Muscle of leg (tissue), 16 donors: ENCODE results near the gene THAP11. TPM values are rescaled to one million over a fixed set of nuclear protein-coding genes. Genes with fewer than 3 reads are reported as not detected.
A peak's percentile ranks its signal among the peaks of the same experiment; 100 is the strongest.

Source experiments
- DNase-seq: peaks from one replicate; pipeline ENCODE4 v3.0.0; 2013
- H3K27ac ChIP-seq: one replicate; pipeline ENCODE4 v1.5.1; 2013; ENCODE audit warnings: mild to moderate bottlenecking, low read length, control low read depth
- H3K27me3 ChIP-seq: one replicate; pipeline ENCODE4 v1.6.1; 2013; ENCODE audit warnings: low read length; ENCODE audit not compliant: control insufficient read depth, insufficient read depth
- H3K36me3 ChIP-seq: one replicate; pipeline ENCODE4 v1.6.1; 2013; ENCODE audit warnings: low read length; ENCODE audit not compliant: control insufficient read depth, insufficient read depth
- H3K4me1 ChIP-seq: one replicate; pipeline ENCODE4 v1.6.1; 2013; ENCODE audit warnings: low read length; ENCODE audit not compliant: control insufficient read depth, insufficient read depth
- H3K4me3 ChIP-seq: one replicate; pipeline ENCODE4 v1.5.1; 2013; ENCODE audit warnings: low read length, control low read depth
- H3K9me3 ChIP-seq: replicated peaks from 2 replicates; pipeline ENCODE4 v1.6.1; 2013; ENCODE audit warnings: low read depth, low read length; ENCODE audit not compliant: control insufficient read depth
- WGBS: methylation state at CpG from one replicate; pipeline ENCODE4 v1.1.5; 2013; ENCODE audit warnings: missing lambda C conversion rate; ENCODE audit not compliant: insufficient coverage; 5-methylcytosine and 5-hydroxymethylcytosine counted together
- long read RNA-seq, 11 donors: transcript quantifications; one replicate each; lab custom pipeline, GENCODE V29; 2026
- polyA plus RNA-seq, 8 donors: library from polyadenylated mRNA; unstranded; fragments of 120-200 nt; gene quantifications; one replicate each; pipeline versions ENCODE4 v1.2.1 to v1.2.3, GENCODE V29; 2013; ENCODE audit warnings: inconsistent platforms in 1 of 8, low replicate concordance in 1 of 8; ENCODE audit not compliant: insufficient read length in 8 of 8, insufficient read depth in 1 of 8
- total RNA-seq: library from RNA; stranded (reverse); fragments of 120-200 nt; gene quantifications from one replicate; pipeline ENCODE4 v1.2.4, GENCODE V29; 2013

Gene THAP11
- total RNA-seq, result 29.4 TPM
- polyA plus RNA-seq, result 10 to 100 TPM; 25.3 to 29.5 (median 27.2) TPM
- long read RNA-seq, donor 1, transcript THAP11-201 (1 exons, 2,114 nt), result major isoform, 14 of 14 reads
- long read RNA-seq, donor 1, partial matches to known transcripts, result 0 of 14 reads
- long read RNA-seq, donor 1, other reads (novel, unspliced or antisense), result 0 of 14 reads
- long read RNA-seq, donor 2, partial matches to known transcripts, result 0 of 4 reads
- long read RNA-seq, donor 2, other reads (novel, unspliced or antisense), result 0 of 4 reads
- long read RNA-seq, donor 3, transcript THAP11-201 (1 exons, 2,114 nt), result major isoform, 44 of 44 reads
- long read RNA-seq, donor 3, partial matches to known transcripts, result 0 of 44 reads
- long read RNA-seq, donor 3, other reads (novel, unspliced or antisense), result 0 of 44 reads
- long read RNA-seq, donor 4, transcript THAP11-201 (1 exons, 2,114 nt), result major isoform, 23 of 23 reads
- long read RNA-seq, donor 4, partial matches to known transcripts, result 0 of 23 reads
- long read RNA-seq, donor 4, other reads (novel, unspliced or antisense), result 0 of 23 reads
- long read RNA-seq, donor 5, transcript THAP11-201 (1 exons, 2,114 nt), result major isoform, 75 of 75 reads
- long read RNA-seq, donor 5, partial matches to known transcripts, result 0 of 75 reads
- long read RNA-seq, donor 5, other reads (novel, unspliced or antisense), result 0 of 75 reads
- long read RNA-seq, donor 6, transcript THAP11-201 (1 exons, 2,114 nt), result major isoform, 53 of 53 reads
- long read RNA-seq, donor 6, partial matches to known transcripts, result 0 of 53 reads
- long read RNA-seq, donor 6, other reads (novel, unspliced or antisense), result 0 of 53 reads
- long read RNA-seq, donor 7, transcript THAP11-201 (1 exons, 2,114 nt), result major isoform, 45 of 45 reads
- long read RNA-seq, donor 7, partial matches to known transcripts, result 0 of 45 reads
- long read RNA-seq, donor 7, other reads (novel, unspliced or antisense), result 0 of 45 reads
- long read RNA-seq, donor 8, transcript THAP11-201 (1 exons, 2,114 nt), result major isoform, 35 of 35 reads
- long read RNA-seq, donor 8, partial matches to known transcripts, result 0 of 35 reads
- long read RNA-seq, donor 8, other reads (novel, unspliced or antisense), result 0 of 35 reads
- long read RNA-seq, donor 9, transcript THAP11-201 (1 exons, 2,114 nt), result major isoform, 33 of 33 reads
- long read RNA-seq, donor 9, partial matches to known transcripts, result 0 of 33 reads
- long read RNA-seq, donor 9, other reads (novel, unspliced or antisense), result 0 of 33 reads
- long read RNA-seq, donor 10, transcript THAP11-201 (1 exons, 2,114 nt), result major isoform, 53 of 53 reads
- long read RNA-seq, donor 10, partial matches to known transcripts, result 0 of 53 reads
- long read RNA-seq, donor 10, other reads (novel, unspliced or antisense), result 0 of 53 reads
- long read RNA-seq, donor 11, transcript THAP11-201 (1 exons, 2,114 nt), result major isoform, 36 of 36 reads
- long read RNA-seq, donor 11, partial matches to known transcripts, result 0 of 36 reads
- long read RNA-seq, donor 11, other reads (novel, unspliced or antisense), result 0 of 36 reads

- peaks cover 5% of the 10 kb centered on the region for H3K36me3 ChIP-seq
- H3K27ac ChIP-seq, result peak within 1 kb of the TSS; percentile 96
- H3K27me3 ChIP-seq, result no peaks in the 10 kb centered on the region
- H3K9me3 ChIP-seq, result no peaks in the 10 kb centered on the region
- H3K4me1 ChIP-seq, result peaks cover 44% of the 10 kb centered on the region
- H3K4me3 ChIP-seq, result peak within 1 kb of the TSS; percentile 71
- DNase-seq, result peak; percentile 98
- under 1% methylated on average over 83 of the region's 83 CpGs for WGBS
Observed at GRCh38 chr16:67841816-67842508, at the start of gene THAP11. Gene THAP11 (plus strand): TSS chr16:67842320. CDS start chr16:67842555, 235 bp downstream.

- H3K27me3 ChIP-seq, result no peaks in the 10 kb centered on the region
- peaks cover 14% of the 10 kb centered on the region for H3K36me3 ChIP-seq
- no peak overlapping the region for H3K27ac ChIP-seq
- H3K4me3 ChIP-seq, result no peak overlapping the region
- no peak for DNase-seq
- H3K4me1 ChIP-seq, result peaks cover 4% of the 10 kb centered on the region
- WGBS, result no CpG with 5 or more reads among the region's 5 CpGs
- no peaks in the 10 kb centered on the region for H3K9me3 ChIP-seq
Observed at GRCh38 chr16:67796099-67796718, 45.9 kb upstream of the THAP11 start.

- Histone ChIP-seq H3K36me3 (peaks cover 48% of the 10 kb centered on the region), H3K4me1 (peaks cover 12% of the 10 kb centered on the region), H3K27me3 (no peaks in the 10 kb centered on the region), H3K4me3 (no peak overlapping the region), H3K9me3 (no peaks in the 10 kb centered on the region), H3K27ac (peak overlapping the region; percentile 81)
- peak; percentile 74 for DNase-seq
- WGBS, result 91% methylated on average over 7 of the region's 7 CpGs
Observed at GRCh38 chr16:67800338-67800926, 41.7 kb upstream of the THAP11 start.

- no peak for DNase-seq
- Histone ChIP-seq H3K27ac (peak overlapping the region; percentile 81), H3K4me1 (peaks cover 16% of the 10 kb centered on the region), H3K9me3 (no peaks in the 10 kb centered on the region), H3K4me3 (no peak overlapping the region), H3K36me3 (peaks cover 48% of the 10 kb centered on the region), H3K27me3 (no peaks in the 10 kb centered on the region)
- WGBS, result 80% methylated on average over 1 of the region's 1 CpG
Observed at GRCh38 chr16:67801241-67801640, 40.9 kb upstream of the THAP11 start.

- peaks cover 48% of the 10 kb centered on the region for H3K36me3 ChIP-seq
- H3K27ac ChIP-seq, result no peak overlapping the region
- WGBS, result no CpG with 5 or more reads among the region's 2 CpGs
- DNase-seq, result no peak
- peaks cover 16% of the 10 kb centered on the region for H3K4me1 ChIP-seq
- no peaks in the 10 kb centered on the region for H3K27me3 ChIP-seq
- H3K4me3 ChIP-seq, result no peak overlapping the region
- H3K9me3 ChIP-seq, result no peaks in the 10 kb centered on the region
Observed at GRCh38 chr16:67801883-67802282, 40.2 kb upstream of the THAP11 start.

- Histone ChIP-seq H3K9me3 (no peaks in the 10 kb centered on the region), H3K27ac (no peak overlapping the region), H3K4me1 (peaks cover 24% of the 10 kb centered on the region), H3K36me3 (peaks cover 44% of the 10 kb centered on the region), H3K27me3 (no peaks in the 10 kb centered on the region), H3K4me3 (no peak overlapping the region)
- DNase-seq, result no peak
- WGBS, result no CpG with 5 or more reads among the region's 3 CpGs
Observed at GRCh38 chr16:67803894-67804293, 38.2 kb upstream of the THAP11 start.

GRCh38 chr16:67804853-67805542 is 37.1 kb upstream of the THAP11 start:
- Histone ChIP-seq H3K27me3 (no peaks in the 10 kb centered on the region), H3K27ac (no peak overlapping the region), H3K4me3 (peak overlapping the region; percentile 89), H3K36me3 (peaks cover 40% of the 10 kb centered on the region), H3K9me3 (no peaks in the 10 kb centered on the region), H3K4me1 (peaks cover 24% of the 10 kb centered on the region)
- no peak for DNase-seq
- WGBS, result 86% methylated on average over 1 of the region's 4 CpGs

GRCh38 chr16:67805718-67806427 is 36.2 kb upstream of the THAP11 start:
- H3K9me3 ChIP-seq, result no peaks in the 10 kb centered on the region
- no peaks in the 10 kb centered on the region for H3K27me3 ChIP-seq
- peak overlapping the region; percentile 89 for H3K4me3 ChIP-seq
- H3K36me3 ChIP-seq, result peaks cover 37% of the 10 kb centered on the region
- under 1% methylated on average over 25 of the region's 26 CpGs for WGBS
- peak overlapping the region; percentile 83 for H3K27ac ChIP-seq
- DNase-seq, result no peak
- peaks cover 20% of the 10 kb centered on the region for H3K4me1 ChIP-seq
